ENCODE measurements around the gene GPR33.

DNA sequence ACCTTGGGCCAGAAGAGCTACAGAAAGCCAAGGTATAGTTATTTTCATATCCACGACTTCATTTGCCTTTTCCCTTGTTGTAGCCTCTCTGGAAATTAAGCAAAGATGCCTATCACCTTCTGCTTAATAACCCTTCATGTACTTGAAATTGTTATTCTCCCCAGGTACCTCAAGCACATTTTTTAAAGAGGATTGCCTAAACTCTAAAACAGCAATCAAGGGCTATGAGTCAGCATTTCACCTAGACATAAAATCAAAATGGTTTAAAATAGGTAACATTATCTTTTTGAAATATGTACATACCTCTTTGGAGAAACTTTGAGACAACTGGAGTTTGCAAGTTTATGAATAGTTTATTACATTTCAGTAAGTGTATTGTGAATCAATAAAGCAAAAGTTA lies 42.1 kb downstream of the GPR33 start:
- TF ChIP-seq, protein P1, sequence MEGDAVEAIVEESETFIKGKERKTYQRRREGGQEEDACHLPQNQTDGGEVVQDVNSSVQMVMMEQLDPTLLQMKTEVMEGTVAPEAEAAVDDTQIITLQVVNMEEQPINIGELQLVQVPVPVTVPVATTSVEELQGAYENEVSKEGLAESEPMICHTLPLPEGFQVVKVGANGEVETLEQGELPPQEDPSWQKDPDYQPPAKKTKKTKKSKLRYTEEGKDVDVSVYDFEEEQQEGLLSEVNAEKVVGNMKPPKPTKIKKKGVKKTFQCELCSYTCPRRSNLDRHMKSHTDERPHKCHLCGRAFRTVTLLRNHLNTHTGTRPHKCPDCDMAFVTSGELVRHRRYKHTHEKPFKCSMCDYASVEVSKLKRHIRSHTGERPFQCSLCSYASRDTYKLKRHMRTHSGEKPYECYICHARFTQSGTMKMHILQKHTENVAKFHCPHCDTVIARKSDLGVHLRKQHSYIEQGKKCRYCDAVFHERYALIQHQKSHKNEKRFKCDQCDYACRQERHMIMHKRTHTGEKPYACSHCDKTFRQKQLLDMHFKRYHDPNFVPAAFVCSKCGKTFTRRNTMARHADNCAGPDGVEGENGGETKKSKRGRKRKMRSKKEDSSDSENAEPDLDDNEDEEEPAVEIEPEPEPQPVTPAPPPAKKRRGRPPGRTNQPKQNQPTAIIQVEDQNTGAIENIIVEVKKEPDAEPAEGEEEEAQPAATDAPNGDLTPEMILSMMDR (IDR thresholded peaks at IDR 0.05), result no peak
- no peak for TF ChIP-seq POLR2A (IDR thresholded peaks at IDR 0.05)
